ENCODE measurements around the gene ECSCR.

Gene ECSCR

DNA sequence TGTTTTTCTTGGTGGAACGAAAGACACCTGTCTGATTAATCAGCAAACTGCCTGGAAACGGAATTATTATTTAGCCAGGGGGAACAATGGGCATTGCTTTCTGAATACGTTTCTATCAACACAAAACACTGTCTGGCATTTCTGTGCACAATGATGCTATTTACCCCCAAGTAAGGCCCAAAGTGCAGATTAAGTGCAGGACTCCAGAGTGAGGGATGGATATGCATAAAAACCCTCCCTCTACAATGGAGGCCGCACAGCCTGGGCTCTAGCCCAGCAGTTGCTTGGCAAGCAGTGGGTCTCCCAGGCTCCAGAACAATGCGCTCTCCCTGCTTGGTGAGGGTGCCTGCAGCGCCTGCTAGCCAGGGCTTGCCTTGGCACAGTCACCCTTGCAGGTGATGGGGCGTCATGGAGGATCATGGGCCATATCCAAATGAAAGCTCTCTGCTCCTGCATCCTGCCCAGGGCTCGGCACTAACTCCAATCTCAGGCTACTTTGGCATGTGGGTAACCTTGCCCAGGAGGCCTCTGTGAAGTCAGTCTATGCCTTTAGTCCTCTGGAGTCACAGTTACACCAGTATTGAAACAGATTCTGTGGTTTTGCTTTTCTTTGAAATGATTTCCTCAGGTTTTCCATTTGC lies 47.2 kb downstream of the ECSCR start:
- no peak for ATAC-seq
- TF ChIP-seq RARB (CRISPR knock-in tag; IDR thresholded peaks at IDR 0.05) (no peak), ZNF8 (CRISPR knock-in tag; IDR thresholded peaks at IDR 0.05) (no peak), CSDC2 (CRISPR knock-in tag; IDR thresholded peaks at IDR 0.05) (no peak), GLIS3 (CRISPR knock-in tag; IDR thresholded peaks at IDR 0.05) (no peak), ZNF565 (CRISPR knock-in tag; conservative IDR thresholded peaks at IDR 0.05; ENCODE audit: low read depth) (no peak)
- TF ChIP-seq, protein P1, sequence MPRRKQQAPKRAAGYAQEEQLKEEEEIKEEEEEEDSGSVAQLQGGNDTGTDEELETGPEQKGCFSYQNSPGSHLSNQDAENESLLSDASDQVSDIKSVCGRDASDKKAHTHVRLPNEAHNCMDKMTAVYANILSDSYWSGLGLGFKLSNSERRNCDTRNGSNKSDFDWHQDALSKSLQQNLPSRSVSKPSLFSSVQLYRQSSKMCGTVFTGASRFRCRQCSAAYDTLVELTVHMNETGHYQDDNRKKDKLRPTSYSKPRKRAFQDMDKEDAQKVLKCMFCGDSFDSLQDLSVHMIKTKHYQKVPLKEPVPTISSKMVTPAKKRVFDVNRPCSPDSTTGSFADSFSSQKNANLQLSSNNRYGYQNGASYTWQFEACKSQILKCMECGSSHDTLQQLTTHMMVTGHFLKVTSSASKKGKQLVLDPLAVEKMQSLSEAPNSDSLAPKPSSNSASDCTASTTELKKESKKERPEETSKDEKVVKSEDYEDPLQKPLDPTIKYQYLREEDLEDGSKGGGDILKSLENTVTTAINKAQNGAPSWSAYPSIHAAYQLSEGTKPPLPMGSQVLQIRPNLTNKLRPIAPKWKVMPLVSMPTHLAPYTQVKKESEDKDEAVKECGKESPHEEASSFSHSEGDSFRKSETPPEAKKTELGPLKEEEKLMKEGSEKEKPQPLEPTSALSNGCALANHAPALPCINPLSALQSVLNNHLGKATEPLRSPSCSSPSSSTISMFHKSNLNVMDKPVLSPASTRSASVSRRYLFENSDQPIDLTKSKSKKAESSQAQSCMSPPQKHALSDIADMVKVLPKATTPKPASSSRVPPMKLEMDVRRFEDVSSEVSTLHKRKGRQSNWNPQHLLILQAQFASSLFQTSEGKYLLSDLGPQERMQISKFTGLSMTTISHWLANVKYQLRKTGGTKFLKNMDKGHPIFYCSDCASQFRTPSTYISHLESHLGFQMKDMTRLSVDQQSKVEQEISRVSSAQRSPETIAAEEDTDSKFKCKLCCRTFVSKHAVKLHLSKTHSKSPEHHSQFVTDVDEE (CRISPR knock-in tag; IDR thresholded peaks at IDR 0.05): no peak

DNA sequence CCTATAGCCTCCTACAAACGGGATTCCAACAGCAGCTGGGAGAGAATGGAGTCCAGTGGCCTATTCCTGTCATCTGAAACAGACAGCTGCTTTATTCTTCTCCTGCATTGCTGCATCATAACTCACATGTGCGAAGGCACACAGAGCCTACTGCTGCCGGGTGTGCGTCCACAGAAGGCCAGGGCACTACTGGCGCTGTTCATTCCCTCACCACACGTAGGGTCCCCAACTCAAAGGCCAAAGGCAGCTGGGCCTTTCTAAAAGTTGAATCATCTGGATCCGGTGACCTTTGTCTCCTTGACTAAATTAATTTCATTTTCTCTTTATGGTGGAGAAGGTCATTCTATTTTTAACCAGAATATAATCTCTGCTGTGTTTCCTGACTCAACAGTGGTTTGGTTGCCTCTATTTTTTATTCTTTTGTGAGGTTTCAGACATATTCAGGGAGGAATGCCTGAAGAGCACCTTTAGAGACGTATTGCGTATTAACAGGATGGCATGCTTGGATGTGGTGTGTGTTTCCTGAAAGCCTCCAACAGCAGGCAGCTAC lies 47.9 kb downstream of the ECSCR start:
- TF ChIP-seq ESRRG (CRISPR knock-in tag; IDR thresholded peaks at IDR 0.05): no peak
- ATAC-seq: no peak

DNA sequence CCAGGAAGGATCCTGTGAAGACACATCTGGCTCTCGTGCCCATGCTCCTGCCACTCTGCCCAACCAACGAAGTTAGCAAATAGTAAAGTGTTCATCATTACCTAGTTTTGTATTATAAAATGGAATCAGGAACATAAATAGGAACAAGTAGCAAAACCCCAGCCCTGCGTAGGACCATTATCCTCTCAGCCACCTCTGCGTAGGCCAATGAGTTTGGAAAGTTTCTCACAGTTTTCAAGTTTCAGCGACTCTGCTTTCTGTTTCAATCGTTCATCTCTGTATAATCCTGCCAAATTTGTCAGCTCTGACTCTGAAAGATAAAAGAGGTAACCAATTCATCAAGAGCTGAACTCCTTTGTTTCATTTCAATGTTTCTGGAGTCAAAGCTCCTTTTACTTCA lies 48.6 kb downstream of the ECSCR start:
- ATAC-seq: no peak
- no peak for TF ChIP-seq PPARA (CRISPR knock-in tag; IDR thresholded peaks at IDR 0.05; ENCODE audit: borderline replicate concordance)
- no peak for TF ChIP-seq ZC3H10 (CRISPR knock-in tag; IDR thresholded peaks at IDR 0.05)
- TF ChIP-seq, protein P2, sequence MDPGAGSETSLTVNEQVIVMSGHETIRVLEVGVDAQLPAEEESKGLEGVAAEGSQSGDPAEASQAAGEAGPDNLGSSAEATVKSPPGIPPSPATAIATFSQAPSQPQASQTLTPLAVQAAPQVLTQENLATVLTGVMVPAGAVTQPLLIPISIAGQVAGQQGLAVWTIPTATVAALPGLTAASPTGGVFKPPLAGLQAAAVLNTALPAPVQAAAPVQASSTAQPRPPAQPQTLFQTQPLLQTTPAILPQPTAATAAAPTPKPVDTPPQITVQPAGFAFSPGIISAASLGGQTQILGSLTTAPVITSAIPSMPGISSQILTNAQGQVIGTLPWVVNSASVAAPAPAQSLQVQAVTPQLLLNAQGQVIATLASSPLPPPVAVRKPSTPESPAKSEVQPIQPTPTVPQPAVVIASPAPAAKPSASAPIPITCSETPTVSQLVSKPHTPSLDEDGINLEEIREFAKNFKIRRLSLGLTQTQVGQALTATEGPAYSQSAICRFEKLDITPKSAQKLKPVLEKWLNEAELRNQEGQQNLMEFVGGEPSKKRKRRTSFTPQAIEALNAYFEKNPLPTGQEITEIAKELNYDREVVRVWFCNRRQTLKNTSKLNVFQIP (CRISPR knock-in tag; IDR thresholded peaks at IDR 0.05; ENCODE audit: borderline replicate concordance, low read depth): no peak
- no peak for TF ChIP-seq ARNTL (CRISPR knock-in tag; IDR thresholded peaks at IDR 0.05; ENCODE audit: borderline replicate concordance, low read depth)
- TF ChIP-seq, protein P1 (CRISPR knock-in tag; IDR thresholded peaks at IDR 0.05): no peak
- TF ChIP-seq TCF4 (CRISPR knock-in tag; IDR thresholded peaks at IDR 0.05; ENCODE audit: borderline replicate concordance): no peak
- TF ChIP-seq ESRRG (CRISPR knock-in tag; IDR thresholded peaks at IDR 0.05): no peak
- TF ChIP-seq OSR1 (CRISPR knock-in tag; IDR thresholded peaks at IDR 0.05): no peak
- TF ChIP-seq ZNF8 (CRISPR knock-in tag; IDR thresholded peaks at IDR 0.05): no peak
- TF ChIP-seq ZFP30 (CRISPR knock-in tag; IDR thresholded peaks at IDR 0.05): no peak
- no peak for TF ChIP-seq GLIS3 (CRISPR knock-in tag; IDR thresholded peaks at IDR 0.05)

DNA sequence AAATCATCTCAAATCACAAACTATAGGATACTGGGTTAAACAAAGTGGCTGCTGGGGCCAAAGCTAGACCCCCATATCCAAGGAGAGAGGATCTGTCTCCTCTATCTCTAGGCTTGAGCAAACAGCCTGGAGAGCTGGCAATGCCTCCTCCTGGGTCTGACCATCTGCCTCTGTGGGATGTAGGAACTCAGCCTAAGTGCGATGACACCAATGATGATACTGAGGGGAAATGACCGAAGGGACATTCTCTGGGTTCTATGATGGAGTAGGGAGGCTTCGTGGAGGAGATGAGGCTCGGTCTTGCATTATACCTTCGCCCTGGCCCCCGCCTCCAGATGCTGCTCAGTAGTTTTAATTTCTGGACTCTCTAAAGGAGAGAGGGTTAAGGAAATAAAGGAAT lies 49.4 kb downstream of the ECSCR start:
- ATAC-seq: no peak
- TF ChIP-seq, protein P3, sequence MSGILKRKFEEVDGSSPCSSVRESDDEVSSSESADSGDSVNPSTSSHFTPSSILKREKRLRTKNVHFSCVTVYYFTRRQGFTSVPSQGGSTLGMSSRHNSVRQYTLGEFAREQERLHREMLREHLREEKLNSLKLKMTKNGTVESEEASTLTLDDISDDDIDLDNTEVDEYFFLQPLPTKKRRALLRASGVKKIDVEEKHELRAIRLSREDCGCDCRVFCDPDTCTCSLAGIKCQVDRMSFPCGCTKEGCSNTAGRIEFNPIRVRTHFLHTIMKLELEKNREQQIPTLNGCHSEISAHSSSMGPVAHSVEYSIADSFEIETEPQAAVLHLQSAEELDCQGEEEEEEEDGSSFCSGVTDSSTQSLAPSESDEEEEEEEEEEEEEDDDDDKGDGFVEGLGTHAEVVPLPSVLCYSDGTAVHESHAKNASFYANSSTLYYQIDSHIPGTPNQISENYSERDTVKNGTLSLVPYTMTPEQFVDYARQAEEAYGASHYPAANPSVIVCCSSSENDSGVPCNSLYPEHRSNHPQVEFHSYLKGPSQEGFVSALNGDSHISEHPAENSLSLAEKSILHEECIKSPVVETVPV (CRISPR knock-in tag; IDR thresholded peaks at IDR 0.05): no peak
- TF ChIP-seq ZC3H10 (CRISPR knock-in tag; IDR thresholded peaks at IDR 0.05) (no peak), OSR1 (CRISPR knock-in tag; IDR thresholded peaks at IDR 0.05) (no peak), ISL1 (CRISPR knock-in tag; IDR thresholded peaks at IDR 0.05) (no peak), ZFP30 (CRISPR knock-in tag; IDR thresholded peaks at IDR 0.05) (no peak), ARNTL (CRISPR knock-in tag; IDR thresholded peaks at IDR 0.05; ENCODE audit: borderline replicate concordance, low read depth) (no peak), PPARA (CRISPR knock-in tag; IDR thresholded peaks at IDR 0.05; ENCODE audit: borderline replicate concordance) (no peak), GLIS3 (CRISPR knock-in tag; IDR thresholded peaks at IDR 0.05) (no peak), ZFP3 (CRISPR knock-in tag; IDR thresholded peaks at IDR 0.05) (no peak)
- TF ChIP-seq, protein P1 (CRISPR knock-in tag; IDR thresholded peaks at IDR 0.05): no peak
- TF ChIP-seq, protein P4, sequence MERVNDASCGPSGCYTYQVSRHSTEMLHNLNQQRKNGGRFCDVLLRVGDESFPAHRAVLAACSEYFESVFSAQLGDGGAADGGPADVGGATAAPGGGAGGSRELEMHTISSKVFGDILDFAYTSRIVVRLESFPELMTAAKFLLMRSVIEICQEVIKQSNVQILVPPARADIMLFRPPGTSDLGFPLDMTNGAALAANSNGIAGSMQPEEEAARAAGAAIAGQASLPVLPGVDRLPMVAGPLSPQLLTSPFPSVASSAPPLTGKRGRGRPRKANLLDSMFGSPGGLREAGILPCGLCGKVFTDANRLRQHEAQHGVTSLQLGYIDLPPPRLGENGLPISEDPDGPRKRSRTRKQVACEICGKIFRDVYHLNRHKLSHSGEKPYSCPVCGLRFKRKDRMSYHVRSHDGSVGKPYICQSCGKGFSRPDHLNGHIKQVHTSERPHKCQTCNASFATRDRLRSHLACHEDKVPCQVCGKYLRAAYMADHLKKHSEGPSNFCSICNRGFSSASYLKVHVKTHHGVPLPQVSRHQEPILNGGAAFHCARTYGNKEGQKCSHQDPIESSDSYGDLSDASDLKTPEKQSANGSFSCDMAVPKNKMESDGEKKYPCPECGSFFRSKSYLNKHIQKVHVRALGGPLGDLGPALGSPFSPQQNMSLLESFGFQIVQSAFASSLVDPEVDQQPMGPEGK (CRISPR knock-in tag; IDR thresholded peaks at IDR 0.05; ENCODE audit: borderline replicate concordance): no peak
- TF ChIP-seq, protein P2 (CRISPR knock-in tag; IDR thresholded peaks at IDR 0.05; ENCODE audit: borderline replicate concordance, low read depth): no peak
